Osteocyte (in vitro differentiated cells): ENCODE data around the gene DNAH1. TPM values are rescaled to one million over a fixed set of nuclear protein-coding genes. Genes with fewer than 3 reads are reported as not detected.
A peak's percentile ranks its signal among the peaks of the same experiment; 100 is the strongest.
"Not testable (repeated sequence)": the region's sequence is repeated elsewhere in the genome, so short reads cannot be mapped to it uniquely, and the experiment has no call there.

Experiments
- DNase-seq: peaks from one replicate; pipeline ENCODE4 v3.0.0; 2021; ENCODE audit warnings: mixed read lengths; ENCODE audit not compliant: unreplicated experiment; ENCODE audit errors: extremely low spot score
- H3K27ac Mint-ChIP-seq: one replicate; pipeline ENCODE4 v1.8.0; 2021; ENCODE audit warnings: mild to moderate bottlenecking, mixed read lengths; ENCODE audit not compliant: unreplicated experiment
- H3K27me3 Mint-ChIP-seq: one replicate; pipeline ENCODE4 v1.8.0; 2021; ENCODE audit warnings: mixed read lengths; ENCODE audit not compliant: unreplicated experiment
- H3K36me3 Mint-ChIP-seq: one replicate; pipeline ENCODE4 v1.8.0; 2021; ENCODE audit warnings: mixed read lengths; ENCODE audit not compliant: unreplicated experiment
- H3K4me1 Mint-ChIP-seq: one replicate; pipeline ENCODE4 v1.8.0; 2021; ENCODE audit warnings: mixed read lengths; ENCODE audit not compliant: unreplicated experiment
- H3K4me3 Mint-ChIP-seq: one replicate; pipeline ENCODE4 v1.8.0; 2021; ENCODE audit warnings: mild to moderate bottlenecking, moderate library complexity, mixed read lengths; ENCODE audit not compliant: unreplicated experiment
- H3K9me3 Mint-ChIP-seq: one replicate; pipeline ENCODE4 v1.8.0; 2021; ENCODE audit warnings: mixed read lengths; ENCODE audit not compliant: unreplicated experiment
- total RNA-seq: library from RNA; stranded (reverse); gene quantifications from 2 replicates; pipeline ENCODE4 v1.2.1, GENCODE V29; 2021
- TF ChIP-seq, protein P1 (sequence below): fragments of 200-600 bp; sonication (generic); IDR thresholded peaks from 2 replicates; pipeline ENCODE4 v1.5.0; 2021; ENCODE audit warnings: antibody characterized with exemption, mild to moderate bottlenecking, moderate library complexity

DNAH1 gene
- total RNA-seq, 1 donor from 2014 or later = 9.7 TPM

GRCh38 chr3:52272831-52273230 is 43.3 kb upstream of the DNAH1 start:
- no peak overlapping the region for H3K27ac Mint-ChIP-seq
- H3K36me3 Mint-ChIP-seq = peaks cover 29% of the 10 kb centered on the region

DNA sequence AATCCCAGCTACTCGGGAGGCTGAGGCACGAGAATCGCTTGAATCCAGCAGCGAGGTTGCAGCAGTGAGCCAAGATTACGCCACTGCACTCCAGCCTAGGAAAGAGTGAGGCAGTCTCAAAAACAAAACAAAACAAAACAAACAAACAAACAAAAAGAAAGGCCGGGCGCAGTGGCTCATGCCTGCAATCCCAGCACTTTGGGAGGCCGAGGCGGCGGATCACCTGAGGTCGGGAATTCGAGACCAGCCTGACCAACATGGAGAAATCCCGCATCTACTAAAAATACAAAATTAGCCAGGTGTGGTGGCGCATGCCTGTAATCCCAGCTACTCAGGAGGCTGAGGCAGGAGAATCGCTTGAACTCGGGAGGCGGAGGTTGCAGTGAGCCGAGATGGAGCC is 41.3 kb upstream of the DNAH1 start:
- H3K4me1 Mint-ChIP-seq = peaks cover 66% of the 10 kb centered on the region
- H3K36me3 Mint-ChIP-seq = peaks cover 24% of the 10 kb centered on the region
- not testable (repeated sequence) for H3K9me3 Mint-ChIP-seq, H3K4me3 Mint-ChIP-seq, H3K27me3 Mint-ChIP-seq, H3K27ac Mint-ChIP-seq, DNase-seq

More at GRCh38 chr3:52272831-52273230, 43.3 kb upstream of the DNAH1 start:
- no peaks in the 10 kb centered on the region for H3K27me3 Mint-ChIP-seq
- no peak for DNase-seq
- TF ChIP-seq, protein P1, sequence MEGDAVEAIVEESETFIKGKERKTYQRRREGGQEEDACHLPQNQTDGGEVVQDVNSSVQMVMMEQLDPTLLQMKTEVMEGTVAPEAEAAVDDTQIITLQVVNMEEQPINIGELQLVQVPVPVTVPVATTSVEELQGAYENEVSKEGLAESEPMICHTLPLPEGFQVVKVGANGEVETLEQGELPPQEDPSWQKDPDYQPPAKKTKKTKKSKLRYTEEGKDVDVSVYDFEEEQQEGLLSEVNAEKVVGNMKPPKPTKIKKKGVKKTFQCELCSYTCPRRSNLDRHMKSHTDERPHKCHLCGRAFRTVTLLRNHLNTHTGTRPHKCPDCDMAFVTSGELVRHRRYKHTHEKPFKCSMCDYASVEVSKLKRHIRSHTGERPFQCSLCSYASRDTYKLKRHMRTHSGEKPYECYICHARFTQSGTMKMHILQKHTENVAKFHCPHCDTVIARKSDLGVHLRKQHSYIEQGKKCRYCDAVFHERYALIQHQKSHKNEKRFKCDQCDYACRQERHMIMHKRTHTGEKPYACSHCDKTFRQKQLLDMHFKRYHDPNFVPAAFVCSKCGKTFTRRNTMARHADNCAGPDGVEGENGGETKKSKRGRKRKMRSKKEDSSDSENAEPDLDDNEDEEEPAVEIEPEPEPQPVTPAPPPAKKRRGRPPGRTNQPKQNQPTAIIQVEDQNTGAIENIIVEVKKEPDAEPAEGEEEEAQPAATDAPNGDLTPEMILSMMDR = no peak
- H3K4me1 Mint-ChIP-seq = peaks cover 53% of the 10 kb centered on the region
- no peak overlapping the region for H3K4me3 Mint-ChIP-seq
- no peaks in the 10 kb centered on the region for H3K9me3 Mint-ChIP-seq

- Mint-ChIP-seq H3K4me3 (peak overlapping the region; percentile 97), H3K4me1 (peaks cover 59% of the 10 kb centered on the region), H3K9me3 (no peaks in the 10 kb centered on the region), H3K27me3 (no peaks in the 10 kb centered on the region), H3K36me3 (peaks cover 15% of the 10 kb centered on the region), H3K27ac (peak overlapping the region; percentile 89)
- no peak for DNase-seq
- TF ChIP-seq, protein P1 = no peak
These were observed 38.8 kb upstream of the DNAH1 start for GRCh38 chr3:52277071-52277964.

DNA sequence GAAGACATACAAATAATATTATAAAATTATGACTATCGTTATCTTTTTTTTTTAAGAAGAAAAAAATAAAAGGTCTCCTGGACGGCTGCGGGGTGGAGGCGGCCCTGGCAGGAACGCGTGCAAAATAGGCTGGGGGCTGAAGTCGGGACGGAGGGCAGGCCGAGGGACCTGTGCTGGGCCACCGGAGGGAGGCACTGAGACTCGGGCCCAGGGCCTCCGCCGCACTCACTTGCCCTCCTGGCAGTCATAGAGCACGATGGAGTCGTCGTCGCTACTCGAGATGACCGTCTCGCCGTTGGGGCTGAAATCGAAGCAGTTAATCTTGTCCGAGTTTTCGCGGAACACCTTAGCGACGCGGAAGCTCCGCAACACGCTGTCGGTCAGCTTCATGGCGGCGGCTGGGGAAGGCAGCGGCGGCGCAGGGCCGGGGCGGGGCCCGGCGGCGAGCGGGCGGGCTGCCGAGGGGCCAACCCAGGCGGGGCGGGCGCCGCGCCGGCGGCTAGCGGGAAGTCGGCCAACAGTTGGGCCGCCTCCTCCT is 38.1 kb upstream of the DNAH1 start:
- H3K9me3 Mint-ChIP-seq = no peaks in the 10 kb centered on the region
- H3K27me3 Mint-ChIP-seq = no peaks in the 10 kb centered on the region
- peaks cover 12% of the 10 kb centered on the region for H3K36me3 Mint-ChIP-seq
- TF ChIP-seq, protein P1 = peak; percentile 46
- no peak for DNase-seq
- peak overlapping the region; percentile 98 for H3K27ac Mint-ChIP-seq
- peak overlapping the region; percentile 97 for H3K4me3 Mint-ChIP-seq
- H3K4me1 Mint-ChIP-seq = peaks cover 56% of the 10 kb centered on the region

- H3K36me3 Mint-ChIP-seq = peaks cover 12% of the 10 kb centered on the region
- no peaks in the 10 kb centered on the region for H3K27me3 Mint-ChIP-seq
- TF ChIP-seq, protein P1 = peak; percentile 62
- peak within 1 kb of the TSS; percentile 97 for H3K4me3 Mint-ChIP-seq
- no peaks in the 10 kb centered on the region for H3K9me3 Mint-ChIP-seq
- H3K4me1 Mint-ChIP-seq = peaks cover 53% of the 10 kb centered on the region
- DNase-seq = peak; percentile 99
- peak within 1 kb of the TSS; percentile 98 for H3K27ac Mint-ChIP-seq
These were observed 37.5 kb upstream of the DNAH1 start, which contains the start of gene WDR82 for GRCh38 chr3:52278510-52279069. Gene WDR82 (minus strand): TSS chr3:52278649. CDS start chr3:52278361, 288 bp downstream.
